Prostate gland (tissue), 2 donors: Measurements from ENCODE around the gene CYP46A1. TPM values are rescaled to one million over a fixed set of nuclear protein-coding genes. Genes with fewer than 3 reads are reported as not detected.

Experiments
- DNase-seq: peaks from one replicate; pipeline ENCODE4 v3.0.0-alpha.2; 2019; ENCODE audit warnings: low spot score
- H3K27ac ChIP-seq, 2 donors: fragments of 200-600 bp; sonication (generic); 2 replicates each; pipeline ENCODE4 v1.5.1; 2017 to 2019
- H3K27me3 ChIP-seq: fragments of 200-600 bp; sonication (generic); replicated peaks from 2 replicates; pipeline ENCODE4 v1.5.1; 2019; ENCODE audit not compliant: insufficient read depth
- H3K36me3 ChIP-seq, 2 donors: fragments of 200-600 bp; sonication (generic); 1 replicate in 1 of 2; 2 replicates in 1 of 2; pipeline versions ENCODE4 v1.5.1 to v1.8.1; 2017 to 2019
- H3K4me1 ChIP-seq: fragments of 200-600 bp; sonication (generic); replicated peaks from 2 replicates; pipeline ENCODE4 v1.5.1; 2019
- H3K4me3 ChIP-seq, 2 donors: fragments of 200-600 bp; sonication (generic); 2 replicates each; pipeline ENCODE4 v1.5.1; 2017 to 2019
- H3K9me3 ChIP-seq: fragments of 200-600 bp; sonication (generic); 2 replicates; pipeline ENCODE4 v1.5.1; 2017
- CTCF ChIP-seq, 4 experiments: fragments of 200-600 bp in 2 of 4; fragments of 450-650 bp in 2 of 4; sonication (generic) in 2 of 4; IDR thresholded peaks; 1 replicate in 3 of 4; 2 replicates in 1 of 4; pipeline ENCODE4 v1.5.1; 2016 to 2019; ENCODE audit warnings: antibody characterized with exemption in 4 of 4, mild to moderate bottlenecking in 2 of 4, moderate library complexity in 2 of 4
- POLR2A ChIP-seq: fragments of 450-650 bp; IDR thresholded peaks from one replicate; pipeline ENCODE4 v1.6.1; 2016; ENCODE audit warnings: antibody characterized with exemption, mild to moderate bottlenecking
- POLR2AphosphoS5 ChIP-seq: sonication (generic); formaldehyde crosslinking; IDR thresholded peaks from one replicate; pipeline ENCODE4 v1.6.1; 2017; ENCODE audit warnings: antibody characterized with exemption
- WGBS: methylation state at CpG from one replicate; pipeline ENCODE4 v1.1.5; 2018; 5-methylcytosine and 5-hydroxymethylcytosine counted together
- intact Hi-C: fragments of 100-400 bp; cut with DNase I; formaldehyde crosslinking; loops from one replicate; pipeline ENCODE4 v1.14.2; 2022
- total RNA-seq, 2 donors: library from RNA; depleted of rRNA; stranded (reverse); fragments of >200 nt; gene quantifications; one replicate each; pipeline ENCODE4 v1.1.0, GENCODE V29; 2016

The CYP46A1 gene
- total RNA-seq, 2 donors from 2014 or later: 0.46 to 6.5 TPM

GRCh38 chr14:99688210-99688581 lies 4.1 kb downstream of the CYP46A1 start:
- H3K4me3 ChIP-seq: no peak overlapping the region
- intact Hi-C loops: loop anchor here (5.0 kb wide), 1 partner anchor 104 kb away; the partner anchor contains the start of gene EML1
- no peak for DNase-seq
- H3K27me3 ChIP-seq: no peaks in the 10 kb centered on the region
- no peaks in the 10 kb centered on the region for H3K36me3 ChIP-seq
- H3K4me1 ChIP-seq: peaks cover 3% of the 10 kb centered on the region
- no peak for TF ChIP-seq CTCF (IDR thresholded peaks at IDR 0.05)
- TF ChIP-seq POLR2AphosphoS5: no peak
- TF ChIP-seq POLR2A: no peak
- 58% methylated on average over 10 of the region's 10 CpGs for WGBS
- H3K9me3 ChIP-seq: no peaks in the 10 kb centered on the region
- H3K27ac ChIP-seq: no peak overlapping the region

DNA sequence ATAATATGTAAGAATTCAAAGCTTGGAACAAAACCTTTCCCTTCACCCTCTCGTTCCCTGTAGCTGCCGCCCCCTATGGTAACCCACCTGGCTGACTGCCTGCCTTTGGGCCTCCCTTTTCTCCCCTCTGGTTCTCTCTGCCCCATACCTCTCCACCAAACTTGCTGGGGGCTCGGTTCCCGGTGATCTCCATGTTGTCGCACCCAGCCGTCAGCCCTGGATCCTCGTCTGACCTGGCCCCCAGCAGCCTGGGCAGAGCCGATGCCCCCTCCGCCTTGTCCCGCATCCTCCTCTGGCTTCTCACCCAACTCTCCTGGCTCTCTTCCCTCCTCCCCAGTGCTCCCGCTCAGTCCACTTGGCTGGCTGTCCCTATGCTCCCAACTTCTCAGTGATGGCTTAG lies 4.5 kb downstream of the CYP46A1 start:
- Histone ChIP-seq H3K9me3 (no peaks in the 10 kb centered on the region), H3K27me3 (no peaks in the 10 kb centered on the region), H3K36me3 (no peaks in the 10 kb centered on the region), H3K4me1 (peaks cover 2% of the 10 kb centered on the region), H3K4me3 (no peak overlapping the region), H3K27ac (no peak overlapping the region)
- no peak for DNase-seq
- intact Hi-C loops: loop anchor here (5.0 kb wide), 1 partner anchor 104 kb away; the partner anchor contains the start of gene EML1
- TF ChIP-seq POLR2A: no peak
- no peak for TF ChIP-seq POLR2AphosphoS5
- TF ChIP-seq CTCF (IDR thresholded peaks at IDR 0.05): no peak
- 84% methylated on average over 11 of the region's 11 CpGs for WGBS

GRCh38 chr14:99689266-99690236 lies 5.5 kb downstream of the CYP46A1 start:
- no peaks in the 10 kb centered on the region for H3K9me3 ChIP-seq
- DNase-seq: no peak
- H3K4me1 ChIP-seq: peaks cover 2% of the 10 kb centered on the region
- no peak overlapping the region for H3K4me3 ChIP-seq
- intact Hi-C loops: loop anchor here (5.0 kb wide), 1 partner anchor 103 kb away; the partner anchor contains the start of gene EML1
- H3K27me3 ChIP-seq: no peaks in the 10 kb centered on the region
- H3K27ac ChIP-seq: no peak overlapping the region
- 91% methylated on average over 11 of the region's 11 CpGs for WGBS
- TF ChIP-seq CTCF (IDR thresholded peaks at IDR 0.05): no peak
- no peaks in the 10 kb centered on the region for H3K36me3 ChIP-seq

GRCh38 chr14:99690636-99691035 lies 6.5 kb downstream of the CYP46A1 start:
- Histone ChIP-seq H3K27ac (no peak overlapping the region), H3K4me1 (peaks cover 2% of the 10 kb centered on the region), H3K27me3 (no peaks in the 10 kb centered on the region), H3K4me3 (no peak overlapping the region), H3K9me3 (no peaks in the 10 kb centered on the region), H3K36me3 (no peaks in the 10 kb centered on the region)
- no peak for TF ChIP-seq POLR2AphosphoS5
- no peak for TF ChIP-seq POLR2A
- no peak for TF ChIP-seq CTCF (IDR thresholded peaks at IDR 0.05)
- intact Hi-C loops: no loop called here
- WGBS: 88% methylated on average over 5 of the region's 5 CpGs
- DNase-seq: no peak
